GM12892 (cell line): Measurements from ENCODE around the gene ITPR1.

Source experiments
- POLR2A ChIP-seq: IDR thresholded peaks from 2 replicates; pipeline ENCODE4 v1.6.1; 2011; ENCODE audit warnings: low read depth, low read length, control low read depth
- POLR2AphosphoS5 ChIP-seq: IDR thresholded peaks from 2 replicates; pipeline ENCODE4 v1.6.1; 2011; ENCODE audit warnings: low read depth, low read length, control low read depth

DNA sequence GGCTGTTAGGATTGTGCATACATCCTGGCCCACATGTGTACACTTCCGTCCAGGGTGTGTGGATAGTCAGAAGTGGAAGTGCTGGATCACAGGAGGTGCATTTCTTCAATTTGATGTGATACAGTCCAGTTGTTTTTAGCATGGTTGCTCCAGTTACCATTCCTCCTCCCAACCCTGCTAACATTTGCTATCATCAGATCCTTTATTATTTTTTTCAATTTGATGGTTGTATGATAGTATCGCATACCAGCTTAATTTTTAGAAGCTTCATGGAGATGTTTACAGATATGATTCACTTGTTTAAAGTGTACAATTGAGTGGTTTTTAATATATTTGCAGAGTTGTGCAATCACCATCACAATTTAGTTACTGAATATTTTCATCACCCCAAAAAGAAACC lies 202.7 kb downstream of the ITPR1 start:
- TF ChIP-seq POLR2AphosphoS5 (no peak), POLR2A (no peak)
